Body of pancreas (tissue), 4 donors: Measurements from ENCODE around the gene ACSF2.

Experiments
- POLR2A ChIP-seq, 3 donors: fragments of 450-650 bp; IDR thresholded peaks; one replicate each; pipeline ENCODE4 v1.6.1; 2016; ENCODE audit warnings: antibody characterized with exemption in 3 of 3, mild to moderate bottlenecking in 2 of 3
- TF ChIP-seq, protein P1 (sequence below), 7 experiments: fragments of 450-650 bp in 4 of 7; fragments of 200-600 bp in 3 of 7; sonication (generic) in 3 of 7; IDR thresholded peaks; one replicate each; pipeline ENCODE4 v1.5.1; 2016 to 2019; ENCODE audit warnings: antibody characterized with exemption in 7 of 7

DNA sequence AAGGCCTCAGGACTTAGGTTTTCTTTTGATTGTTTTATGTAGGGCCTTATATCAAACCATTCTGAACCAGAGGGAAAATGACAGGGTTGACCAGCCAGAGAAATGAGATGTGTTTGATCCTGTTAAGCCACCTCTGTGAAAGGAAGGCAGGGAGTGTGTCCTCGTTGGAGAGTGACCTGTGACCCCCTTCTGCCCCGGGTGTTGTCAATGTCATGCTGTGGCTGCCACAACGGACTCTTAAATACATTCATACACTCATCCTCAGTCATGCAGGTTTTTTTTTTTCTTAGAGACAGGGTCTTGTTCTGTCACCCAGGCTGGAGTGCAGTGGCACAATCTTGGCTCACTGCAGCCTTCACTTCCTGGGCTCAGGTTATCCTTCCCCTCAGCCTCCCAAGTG lies 88.4 kb downstream of the ACSF2 start:
- TF ChIP-seq, protein P1, sequence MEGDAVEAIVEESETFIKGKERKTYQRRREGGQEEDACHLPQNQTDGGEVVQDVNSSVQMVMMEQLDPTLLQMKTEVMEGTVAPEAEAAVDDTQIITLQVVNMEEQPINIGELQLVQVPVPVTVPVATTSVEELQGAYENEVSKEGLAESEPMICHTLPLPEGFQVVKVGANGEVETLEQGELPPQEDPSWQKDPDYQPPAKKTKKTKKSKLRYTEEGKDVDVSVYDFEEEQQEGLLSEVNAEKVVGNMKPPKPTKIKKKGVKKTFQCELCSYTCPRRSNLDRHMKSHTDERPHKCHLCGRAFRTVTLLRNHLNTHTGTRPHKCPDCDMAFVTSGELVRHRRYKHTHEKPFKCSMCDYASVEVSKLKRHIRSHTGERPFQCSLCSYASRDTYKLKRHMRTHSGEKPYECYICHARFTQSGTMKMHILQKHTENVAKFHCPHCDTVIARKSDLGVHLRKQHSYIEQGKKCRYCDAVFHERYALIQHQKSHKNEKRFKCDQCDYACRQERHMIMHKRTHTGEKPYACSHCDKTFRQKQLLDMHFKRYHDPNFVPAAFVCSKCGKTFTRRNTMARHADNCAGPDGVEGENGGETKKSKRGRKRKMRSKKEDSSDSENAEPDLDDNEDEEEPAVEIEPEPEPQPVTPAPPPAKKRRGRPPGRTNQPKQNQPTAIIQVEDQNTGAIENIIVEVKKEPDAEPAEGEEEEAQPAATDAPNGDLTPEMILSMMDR (IDR thresholded peaks at IDR 0.05), result no peak
- no peak for TF ChIP-seq POLR2A (IDR thresholded peaks at IDR 0.05)
